MV-4-11 (cell line): ENCODE data around the gene CASQ2.

Experiments
- DNase-seq: peaks from one replicate; lab custom pipeline; 2025; lab: John Stamatoyannopoulos, UW

The CASQ2 gene

GRCh38 chr1:115728341-115728740, 40.2 kb downstream of the CASQ2 start:
- peak; percentile 76 for DNase-seq

- DNase-seq: peak; percentile 99
These were observed 40.7 kb downstream of the CASQ2 start for GRCh38 chr1:115727706-115728249.

- no peak for DNase-seq
These were observed 41.9 kb downstream of the CASQ2 start for GRCh38 chr1:115726570-115726969.

GRCh38 chr1:115726161-115726560, 42.4 kb downstream of the CASQ2 start:
- DNase-seq: no peak

GRCh38 chr1:115725600-115725999, 42.9 kb downstream of the CASQ2 start:
- peak; percentile 11 for DNase-seq

GRCh38 chr1:115723756-115724155, 44.8 kb downstream of the CASQ2 start:
- no peak for DNase-seq

GRCh38 chr1:115722221-115722620, 46.3 kb downstream of the CASQ2 start:
- no peak for DNase-seq

GRCh38 chr1:115719285-115719684, 49.2 kb downstream of the CASQ2 start:
- no peak for DNase-seq

- no peak for DNase-seq
These were observed 50.3 kb downstream of the CASQ2 start for GRCh38 chr1:115718011-115718754.

GRCh38 chr1:115717541-115717940, 51.0 kb downstream of the CASQ2 start:
- peak; percentile 9 for DNase-seq

GRCh38 chr1:115714572-115715141, 53.9 kb downstream of the CASQ2 start:
- DNase-seq: no peak

GRCh38 chr1:115713906-115714305, 54.6 kb downstream of the CASQ2 start:
- no peak for DNase-seq

- no peak for DNase-seq
These were observed 55.5 kb downstream of the CASQ2 start for GRCh38 chr1:115712911-115713609.

- DNase-seq: no peak
These were observed 57.5 kb downstream of the CASQ2 start for GRCh38 chr1:115710859-115711624.

- peak; percentile 22 for DNase-seq
These were observed 61.7 kb downstream of the CASQ2 start for GRCh38 chr1:115706587-115707425.

GRCh38 chr1:115705963-115706362, 62.6 kb downstream of the CASQ2 start:
- no peak for DNase-seq

- DNase-seq: no peak
These were observed 63.2 kb downstream of the CASQ2 start for GRCh38 chr1:115705085-115705951.

- no peak for DNase-seq
These were observed 65.6 kb downstream of the CASQ2 start for GRCh38 chr1:115702959-115703358.

GRCh38 chr1:115701090-115701489, 67.4 kb downstream of the CASQ2 start:
- DNase-seq: no peak

GRCh38 chr1:115697619-115698018, 70.9 kb downstream of the CASQ2 start:
- no peak for DNase-seq
